HEK293 (cell line): ENCODE data around the gene TYSND1.

ENCODE experiments used
- CTCF ChIA-PET: fragments of 350-600 bp; formaldehyde crosslinking; extraction: SDS; loops from one replicate; lab custom pipeline; 2021; ENCODE audit warnings: antibody characterized with exemption; lab: Yijun Ruan, JAX
- POLR2A ChIA-PET: fragments of 300-600 bp; formaldehyde crosslinking; extraction: SDS; loops from one replicate; lab custom pipeline; 2020; ENCODE audit warnings: antibody characterized with exemption, inconsistent platforms; lab: Yijun Ruan, JAX
- H3K27ac ChIP-seq: fragments of 200-500 bp; sonication (Bioruptor generic); 2 replicates; pipeline ENCODE4 v1.5.1; 2014; ENCODE audit warnings: low read depth, low read length, control low read depth, inconsistent platforms; ENCODE audit errors: extremely low read depth
- H3K36me3 ChIP-seq, 2 experiments: fragments of 200-500 bp in 1 of 2; sonication (Bioruptor generic) in 1 of 2; 1 replicate in 1 of 2; 2 replicates in 1 of 2; pipeline ENCODE4 v1.5.1; 2014 to 2017; ENCODE audit warnings: inconsistent platforms in 2 of 2, low read length in 2 of 2; ENCODE audit not compliant: control insufficient read depth in 2 of 2, insufficient read depth in 1 of 2
- H3K4me1 ChIP-seq: fragments of 200-500 bp; sonication (Bioruptor generic); 2 replicates; pipeline ENCODE4 v1.5.1; 2014; ENCODE audit warnings: mild to moderate bottlenecking, low read length, inconsistent platforms; ENCODE audit not compliant: control insufficient read depth, insufficient read depth
- H3K4me3 ChIP-seq: 2 replicates; pipeline ENCODE4 v1.5.1; 2011; ENCODE audit warnings: low read depth, mild to moderate bottlenecking, control low read depth, low read length, moderate library complexity
- H3K9me3 ChIP-seq: fragments of 200-500 bp; sonication (Bioruptor generic); 2 replicates; pipeline ENCODE4 v1.5.1; 2014; ENCODE audit warnings: low read depth, low read length, inconsistent platforms; ENCODE audit not compliant: control insufficient read depth, insufficient read depth
- ATF2 ChIP-seq: fragments of 450-650 bp; formaldehyde crosslinking; IDR thresholded peaks from 2 replicates; pipeline ENCODE4 v1.5.1; 2016; ENCODE audit warnings: missing biosample characterization, missing genetic modification characterization, low read depth
- CTCF ChIP-seq: fragments of 450-650 bp; formaldehyde crosslinking; IDR thresholded peaks from 2 replicates; pipeline ENCODE4 v1.5.1; 2016; ENCODE audit warnings: missing biosample characterization, missing genetic modification characterization
- PRDM10 ChIP-seq: fragments of 450-650 bp; formaldehyde crosslinking; IDR thresholded peaks from 2 replicates; pipeline ENCODE4 v1.5.1; 2016; ENCODE audit warnings: missing biosample characterization, missing genetic modification characterization
- TSHZ1 ChIP-seq: fragments of 450-650 bp; formaldehyde crosslinking; IDR thresholded peaks from 2 replicates; pipeline ENCODE4 v1.5.1; 2016; ENCODE audit warnings: missing biosample characterization, missing genetic modification characterization, borderline replicate concordance
- ZBTB21 ChIP-seq: fragments of 450-650 bp; formaldehyde crosslinking; IDR thresholded peaks from 2 replicates; pipeline ENCODE4 v1.5.1; 2017; ENCODE audit warnings: missing biosample characterization, missing genetic modification characterization
- ZIC2 ChIP-seq: fragments of 450-650 bp; formaldehyde crosslinking; IDR thresholded peaks from 2 replicates; pipeline ENCODE4 v1.5.1; 2016; ENCODE audit warnings: missing biosample characterization, missing genetic modification characterization
- ZNF175 ChIP-seq: fragments of 450-650 bp; formaldehyde crosslinking; IDR thresholded peaks from 2 replicates; pipeline ENCODE4 v1.5.1; 2016; ENCODE audit warnings: missing biosample characterization, missing genetic modification characterization
- ZNF426 ChIP-seq: fragments of 450-650 bp; formaldehyde crosslinking; IDR thresholded peaks from 2 replicates; pipeline ENCODE4 v1.5.1; 2017; ENCODE audit warnings: missing biosample characterization, missing genetic modification characterization, mild to moderate bottlenecking, inconsistent platforms, moderate library complexity
- ZNF654 ChIP-seq: fragments of 450-650 bp; formaldehyde crosslinking; IDR thresholded peaks from 2 replicates; pipeline ENCODE4 v1.5.1; 2016; ENCODE audit warnings: low read depth, missing biosample characterization, missing genetic modification characterization

TYSND1 gene

GRCh38 chr10:70117646-70118045, 28.9 kb downstream of the TYSND1 start (continued):
- TF ChIP-seq ZBTB21 (no peak), PRDM10 (tag by site-specific recombination) (no peak)

GRCh38 chr10:70115948-70116682, 30.4 kb downstream of the TYSND1 start:
- H3K4me1 ChIP-seq, result no peaks in the 10 kb centered on the region; the same call in 1 of the 2 replicates
- H3K27ac ChIP-seq, result no peak overlapping the region
- H3K36me3 ChIP-seq, result peaks cover 6 to 23% of the 10 kb centered on the region in 2 experiments; a peak in 2 of 3 replicates
- H3K9me3 ChIP-seq, result no peaks in the 10 kb centered on the region
- ChIA-PET POLR2A (interaction anchor here (0.6 to 2.5 kb wide), 3 partner anchors 30 to 70 kb away, joined by 4 to 17 read pairs (median 6); partner anchors contain the start of genes SAR1A and TYSND1), CTCF (interaction anchor here (0.6 to 5.0 kb wide), 39 partner anchors 11 to 956 kb away, joined by 3 to 63 read pairs (median 4); partner anchors contain the start of genes SAR1A and TYSND1)
- TF ChIP-seq ZIC2 (tag by site-specific recombination) (peak; percentile 46), ZNF426 (tag by site-specific recombination) (no peak), ZNF654 (peak; percentile 46), CTCF (tag by site-specific recombination) (peak; percentile 76), ZNF175 (tag by site-specific recombination) (no peak)
- H3K4me3 ChIP-seq, result no peak overlapping the region

- no peaks in the 10 kb centered on the region; the same call in 1 of the 2 replicates for H3K4me1 ChIP-seq
- TF ChIP-seq TSHZ1 (tag by site-specific recombination), result no peak
- no peak for TF ChIP-seq ATF2
- ChIA-PET POLR2A (interaction anchor here (2.5 kb wide), 1 partner anchor 31 kb away, joined by 17 read pairs; the partner anchor contains the start of gene TYSND1), CTCF (interaction anchor here (0.6 to 5.0 kb wide), 12 partner anchors 10 to 472 kb away, joined by 3 to 63 read pairs (median 4); partner anchors contain the start of gene TYSND1)
- peaks cover 6 to 25% of the 10 kb centered on the region in 2 experiments; a peak in 2 of 3 replicates for H3K36me3 ChIP-seq
- no peak overlapping the region for H3K27ac ChIP-seq
- no peaks in the 10 kb centered on the region for H3K9me3 ChIP-seq
- no peak overlapping the region for H3K4me3 ChIP-seq
These were observed 31.6 kb downstream of the TYSND1 start for GRCh38 chr10:70114902-70115301.
